ENCODE data around the gene CLINT1. TPM values are rescaled to one million over a fixed set of nuclear protein-coding genes. Genes with fewer than 3 reads are reported as not detected.

Gene CLINT1
- total RNA-seq, 2 experiments from 2014 or later: 64.9 to 68.6 TPM

DNA sequence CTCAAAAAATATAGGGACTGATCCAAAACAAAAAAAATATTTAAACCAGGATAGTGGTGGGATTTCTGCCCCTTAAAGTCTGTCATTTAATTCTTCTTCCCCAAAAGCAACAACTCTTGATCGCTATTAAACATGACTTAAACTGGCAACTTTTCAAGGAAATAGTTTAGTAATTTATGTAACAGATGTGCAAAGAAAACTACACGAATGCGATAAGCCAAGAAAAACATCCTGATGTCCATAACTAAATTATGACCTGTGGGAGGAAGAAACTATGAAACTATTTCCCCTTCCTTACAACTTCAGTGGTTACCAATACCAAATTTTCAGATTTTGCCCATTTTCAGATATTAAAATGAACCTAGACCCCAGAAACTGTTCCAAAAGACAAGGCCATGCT is 31.5 kb downstream of the CLINT1 start:
- Mint-ChIP-seq H3K4me1 (peaks cover 15% of the 10 kb centered on the region), H3K4me3 (no peak overlapping the region), H3K9me3 (no peaks in the 10 kb centered on the region), H3K36me3 (ENCODE audit: low read depth) (peaks cover 2% of the 10 kb centered on the region), H3K27me3 (no peaks in the 10 kb centered on the region), H3K27ac (no peak overlapping the region)
- DNase-seq: no peak
- POLR2A ChIA-PET: interaction anchor here (0.7 kb wide), 1 partner anchor 19 kb away, joined by 4 read pairs; no protein-coding TSS in a partner anchor
- CTCF ChIA-PET: interaction anchor here (1.3 kb wide), 1 partner anchor 65 kb away, joined by 3 read pairs; no protein-coding TSS in a partner anchor

DNA sequence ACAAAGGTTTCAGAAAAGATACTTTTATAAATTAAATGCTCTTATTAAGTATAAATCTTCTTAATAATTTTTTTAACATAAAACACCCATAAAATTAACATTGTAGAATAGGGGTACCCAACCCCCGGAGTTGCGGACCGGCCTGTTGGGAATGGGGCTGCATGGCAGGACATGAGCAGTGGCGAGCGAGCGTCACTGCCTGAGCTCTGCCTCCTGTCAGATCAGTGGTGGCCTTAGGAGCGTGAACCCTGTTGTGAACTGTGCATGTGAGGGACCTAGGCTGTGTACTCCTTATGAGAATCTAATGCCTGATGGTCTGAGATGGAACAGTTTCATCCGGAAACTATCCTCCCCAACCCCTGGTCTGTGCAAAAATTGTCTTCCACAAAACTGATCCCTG is 35.3 kb downstream of the CLINT1 start:
- Mint-ChIP-seq H3K4me1 (peaks cover 29% of the 10 kb centered on the region), H3K27ac (no peak overlapping the region), H3K9me3 (no peaks in the 10 kb centered on the region), H3K36me3 (ENCODE audit: low read depth) (peaks cover 11% of the 10 kb centered on the region), H3K4me3 (no peak overlapping the region), H3K27me3 (no peaks in the 10 kb centered on the region)
- ChIA-PET POLR2A (no interaction called here), CTCF (interaction anchor here (1.0 to 2.5 kb wide), 2 partner anchors 126 to 252 kb away, joined by 3 to 12 read pairs; no protein-coding TSS in a partner anchor)
- no peak for DNase-seq

DNA sequence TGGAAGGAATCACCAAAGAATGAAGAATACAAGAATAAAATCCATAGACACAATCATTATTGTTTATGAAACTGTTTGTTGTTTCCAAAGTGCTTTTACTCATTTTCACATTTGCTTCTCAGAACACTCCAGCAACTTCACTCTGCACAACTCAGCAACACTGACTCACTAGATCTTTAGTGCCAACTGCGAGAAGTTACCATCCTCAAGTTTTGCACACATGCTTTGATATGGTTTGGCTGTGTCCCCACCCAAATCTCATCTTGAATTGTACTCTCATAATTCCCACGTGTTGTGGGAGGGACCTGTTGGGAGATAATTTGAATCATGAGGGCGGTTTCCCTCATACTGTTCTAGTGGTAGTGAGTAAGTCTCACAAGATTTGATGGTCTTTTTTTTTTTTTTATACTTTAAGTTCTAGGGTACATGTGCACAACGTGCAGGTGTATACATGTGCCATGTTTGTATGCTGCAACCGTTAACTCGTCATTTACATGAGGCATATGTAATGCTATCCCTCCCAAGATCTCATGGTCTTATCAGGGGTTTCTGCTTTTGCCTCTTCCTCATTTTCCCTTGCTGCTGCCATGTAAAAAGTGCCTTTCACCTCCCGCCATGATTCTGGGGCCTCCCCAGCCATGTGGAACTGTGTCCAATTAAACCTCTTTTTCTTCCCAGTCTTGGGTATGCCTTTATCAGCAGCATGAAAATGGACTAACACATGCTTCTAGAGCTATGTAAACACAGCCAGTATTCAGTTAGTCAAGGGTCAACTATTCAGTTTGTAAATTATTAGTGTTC is 36.9 kb downstream of the CLINT1 start:
- Mint-ChIP-seq H3K27ac (no peak overlapping the region), H3K4me3 (no peak overlapping the region), H3K36me3 (ENCODE audit: low read depth) (peaks cover 17% of the 10 kb centered on the region), H3K9me3 (no peaks in the 10 kb centered on the region), H3K27me3 (no peaks in the 10 kb centered on the region), H3K4me1 (peaks cover 20% of the 10 kb centered on the region)
- no peak for DNase-seq
- POLR2A ChIA-PET: no interaction called here
- CTCF ChIA-PET: interaction anchor here (0.7 to 1.2 kb wide), 4 partner anchors 8 to 127 kb away, joined by 3 to 9 read pairs (median 4); no protein-coding TSS in a partner anchor

DNA sequence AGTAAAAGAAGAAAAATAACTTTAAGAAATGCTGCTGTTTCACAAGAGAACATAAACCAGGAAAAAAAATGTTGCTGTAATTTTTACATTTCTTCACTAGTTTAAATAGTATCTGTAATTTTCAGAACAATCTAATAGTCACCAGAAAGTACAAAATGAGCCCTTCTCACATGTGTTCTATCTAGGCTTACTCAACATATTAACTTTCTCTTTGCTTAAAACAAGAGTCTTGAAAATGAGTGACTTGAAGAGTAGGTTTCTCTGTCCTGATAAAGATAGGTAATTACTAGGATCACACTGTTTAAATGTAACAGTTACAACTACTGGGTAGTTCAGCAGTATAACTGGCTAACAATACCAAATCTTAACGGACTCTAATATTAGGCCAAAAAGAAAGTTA is 37.5 kb downstream of the CLINT1 start:
- ChIA-PET CTCF (no interaction called here), POLR2A (no interaction called here)
- DNase-seq: no peak
- Mint-ChIP-seq H3K27ac (no peak overlapping the region), H3K27me3 (no peaks in the 10 kb centered on the region), H3K36me3 (ENCODE audit: low read depth) (peaks cover 19% of the 10 kb centered on the region), H3K4me1 (peaks cover 20% of the 10 kb centered on the region), H3K4me3 (no peak overlapping the region), H3K9me3 (no peaks in the 10 kb centered on the region)

DNA sequence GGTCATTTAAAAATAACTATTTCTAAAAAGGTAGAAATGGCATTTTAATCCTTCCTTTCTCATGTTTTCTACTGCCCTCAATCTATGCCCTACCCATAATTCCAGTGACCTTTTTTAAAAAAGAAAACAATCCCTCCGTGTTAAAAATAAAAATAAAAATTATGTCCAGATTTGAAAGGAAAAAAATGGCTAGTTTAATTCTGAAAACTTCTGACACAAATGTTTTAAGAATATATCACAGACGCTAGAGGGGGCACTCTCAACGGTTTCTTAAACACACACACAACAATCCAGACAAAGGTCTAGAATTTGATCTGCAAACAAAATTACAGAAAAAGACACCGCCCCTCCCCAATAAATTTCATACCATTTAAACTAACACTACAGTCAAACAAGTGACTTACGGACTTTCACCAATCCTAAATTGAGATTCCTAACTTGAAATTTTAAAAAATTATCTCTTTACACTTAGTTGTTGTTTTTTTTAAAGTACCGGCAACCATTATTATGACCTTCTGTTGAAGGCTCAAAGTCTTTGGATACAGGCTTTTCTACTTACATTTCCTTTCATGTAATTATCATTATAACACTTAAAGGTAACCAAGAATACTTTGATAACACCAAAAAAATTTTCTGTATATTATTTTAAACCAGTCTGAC is 38.2 kb downstream of the CLINT1 start:
- peaks cover 19% of the 10 kb centered on the region for H3K36me3 Mint-ChIP-seq (ENCODE audit: low read depth)
- ChIA-PET CTCF (interaction anchor here (0.6 to 4.4 kb wide), 6 partner anchors 40 to 259 kb away, joined by 3 to 87 read pairs (median 4); no protein-coding TSS in a partner anchor), POLR2A (interaction anchor here (1.1 kb wide), 1 partner anchor 38 kb away, joined by 3 read pairs; the partner anchor contains the start of gene CLINT1)
- H3K4me3 Mint-ChIP-seq: no peak overlapping the region
- peaks cover 17% of the 10 kb centered on the region for H3K4me1 Mint-ChIP-seq
- H3K9me3 Mint-ChIP-seq: no peaks in the 10 kb centered on the region
- no peak overlapping the region for H3K27ac Mint-ChIP-seq
- no peaks in the 10 kb centered on the region for H3K27me3 Mint-ChIP-seq
- DNase-seq: no peak

DNA sequence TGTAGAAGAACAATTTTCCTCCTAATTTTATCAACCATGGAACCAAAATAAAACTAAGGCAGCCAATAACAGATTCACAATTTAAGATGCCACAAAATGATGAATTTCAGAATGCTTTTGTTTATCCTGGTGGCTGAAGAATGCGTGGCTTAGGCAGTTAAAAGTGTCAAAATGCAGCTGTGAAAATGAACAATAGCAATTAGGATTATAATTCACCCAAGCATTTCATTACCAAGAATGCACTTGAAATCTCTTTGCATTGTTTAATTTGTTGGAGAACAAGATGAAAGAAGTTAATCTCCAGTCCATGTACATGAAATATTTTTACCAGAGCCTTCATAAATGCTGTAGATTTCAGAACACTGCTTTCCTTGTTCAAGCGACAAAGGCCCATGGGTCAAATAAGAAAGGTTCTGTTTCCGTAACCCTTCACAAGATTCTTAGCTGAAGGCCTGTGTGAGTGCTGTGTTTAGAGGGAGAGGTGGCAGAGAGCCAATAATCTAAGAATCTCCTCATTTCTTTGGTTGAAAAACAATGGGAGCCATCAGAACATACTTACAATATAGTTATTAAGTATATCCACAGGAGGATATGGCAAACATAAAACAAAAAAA is 39.3 kb downstream of the CLINT1 start:
- H3K27ac Mint-ChIP-seq: no peak overlapping the region
- POLR2A ChIA-PET: interaction anchor here (0.5 to 1.1 kb wide), 3 partner anchors 13 to 44 kb away, joined by 3 to 4 read pairs (median 3); partner anchors contain the start of gene CLINT1

DNA sequence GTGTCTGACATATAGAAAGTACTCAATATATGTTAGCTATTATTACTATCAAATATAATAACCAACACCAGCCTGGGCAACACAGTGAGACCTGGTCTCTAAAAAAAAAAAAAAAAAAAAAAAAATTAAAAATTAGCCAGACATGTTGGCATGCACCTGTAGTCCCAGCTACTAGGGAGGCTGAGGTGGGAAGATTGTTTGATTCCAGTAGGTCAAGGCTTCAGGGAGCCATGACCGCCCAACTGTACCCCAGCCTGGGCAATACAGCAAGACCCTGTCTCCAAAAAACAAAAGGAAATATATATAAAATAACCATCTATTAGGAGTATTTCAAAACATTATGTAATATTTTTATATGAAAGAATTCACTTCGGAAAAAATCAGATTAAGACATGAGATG is 40.6 kb downstream of the CLINT1 start:
- Mint-ChIP-seq H3K4me1 (peaks cover 15% of the 10 kb centered on the region), H3K4me3 (no peak overlapping the region), H3K9me3 (no peaks in the 10 kb centered on the region), H3K27ac (no peak overlapping the region), H3K27me3 (no peaks in the 10 kb centered on the region), H3K36me3 (ENCODE audit: low read depth) (peaks cover 24% of the 10 kb centered on the region)
- POLR2A ChIA-PET: no interaction called here
- no peak for DNase-seq
- CTCF ChIA-PET: interaction anchor here (0.7 to 4.4 kb wide), 8 partner anchors 8 to 1510 kb away, joined by 3 to 87 read pairs (median 5); no protein-coding TSS in a partner anchor

More for the DNA sequence above, 39.3 kb downstream of the CLINT1 start:
- no peaks in the 10 kb centered on the region for H3K27me3 Mint-ChIP-seq
- CTCF ChIA-PET: interaction anchor here (0.9 to 4.4 kb wide), 6 partner anchors 35 to 175 kb away, joined by 3 to 87 read pairs (median 4); no protein-coding TSS in a partner anchor
- DNase-seq: no peak
- peaks cover 19% of the 10 kb centered on the region for H3K36me3 Mint-ChIP-seq (ENCODE audit: low read depth)
- no peaks in the 10 kb centered on the region for H3K9me3 Mint-ChIP-seq
- peaks cover 15% of the 10 kb centered on the region for H3K4me1 Mint-ChIP-seq
- H3K4me3 Mint-ChIP-seq: no peak overlapping the region

DNA sequence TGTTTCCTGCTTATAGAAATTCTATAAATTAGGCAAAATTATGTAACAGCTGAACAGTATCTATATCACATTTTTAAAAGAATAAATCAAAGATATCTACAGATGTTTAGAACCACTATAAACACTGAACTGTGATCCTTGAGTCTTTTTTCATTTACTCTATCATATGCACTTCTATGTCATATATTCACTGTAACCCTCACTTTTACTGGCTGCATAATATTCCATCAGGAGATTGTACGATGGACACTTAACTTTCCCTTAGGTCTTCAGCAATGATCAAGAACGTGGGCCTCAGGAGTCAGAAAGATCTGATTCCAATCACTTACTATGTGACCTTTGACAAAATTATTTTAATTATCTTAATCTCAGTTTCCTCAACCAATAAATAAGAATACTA is 41.0 kb downstream of the CLINT1 start:
- Mint-ChIP-seq H3K36me3 (ENCODE audit: low read depth) (peaks cover 27% of the 10 kb centered on the region), H3K27ac (no peak overlapping the region), H3K27me3 (no peaks in the 10 kb centered on the region), H3K9me3 (no peaks in the 10 kb centered on the region), H3K4me3 (no peak overlapping the region), H3K4me1 (peaks cover 15% of the 10 kb centered on the region)
- no peak for DNase-seq
- ChIA-PET POLR2A (no interaction called here), CTCF (interaction anchor here (0.7 to 4.4 kb wide), 12 partner anchors 8 to 1509 kb away, joined by 3 to 87 read pairs (median 5); no protein-coding TSS in a partner anchor)

DNA sequence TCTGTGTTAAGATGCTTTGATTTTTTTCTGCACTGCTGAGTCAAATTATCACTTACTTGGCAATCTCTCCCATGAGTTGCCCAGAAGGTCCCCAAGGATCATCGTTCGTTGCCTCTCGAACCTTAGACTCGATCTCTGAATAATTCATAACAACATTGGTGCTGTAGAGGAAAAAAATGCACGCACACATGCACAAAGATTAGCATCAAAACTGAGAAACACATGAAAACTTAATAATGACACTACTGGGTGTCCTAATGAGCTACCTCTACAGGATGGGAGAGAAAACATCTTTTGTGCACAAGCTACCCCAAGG is 41.6 kb downstream of the CLINT1 start:
- Mint-ChIP-seq H3K4me1 (peaks cover 13% of the 10 kb centered on the region), H3K27me3 (no peaks in the 10 kb centered on the region), H3K36me3 (ENCODE audit: low read depth) (peaks cover 29% of the 10 kb centered on the region), H3K4me3 (no peak overlapping the region), H3K27ac (no peak overlapping the region), H3K9me3 (no peaks in the 10 kb centered on the region)
- POLR2A ChIA-PET: no interaction called here
- no peak for DNase-seq
- CTCF ChIA-PET: interaction anchor here (0.7 to 4.4 kb wide), 19 partner anchors 9 to 1289 kb away, joined by 3 to 87 read pairs (median 4); no protein-coding TSS in a partner anchor

DNA sequence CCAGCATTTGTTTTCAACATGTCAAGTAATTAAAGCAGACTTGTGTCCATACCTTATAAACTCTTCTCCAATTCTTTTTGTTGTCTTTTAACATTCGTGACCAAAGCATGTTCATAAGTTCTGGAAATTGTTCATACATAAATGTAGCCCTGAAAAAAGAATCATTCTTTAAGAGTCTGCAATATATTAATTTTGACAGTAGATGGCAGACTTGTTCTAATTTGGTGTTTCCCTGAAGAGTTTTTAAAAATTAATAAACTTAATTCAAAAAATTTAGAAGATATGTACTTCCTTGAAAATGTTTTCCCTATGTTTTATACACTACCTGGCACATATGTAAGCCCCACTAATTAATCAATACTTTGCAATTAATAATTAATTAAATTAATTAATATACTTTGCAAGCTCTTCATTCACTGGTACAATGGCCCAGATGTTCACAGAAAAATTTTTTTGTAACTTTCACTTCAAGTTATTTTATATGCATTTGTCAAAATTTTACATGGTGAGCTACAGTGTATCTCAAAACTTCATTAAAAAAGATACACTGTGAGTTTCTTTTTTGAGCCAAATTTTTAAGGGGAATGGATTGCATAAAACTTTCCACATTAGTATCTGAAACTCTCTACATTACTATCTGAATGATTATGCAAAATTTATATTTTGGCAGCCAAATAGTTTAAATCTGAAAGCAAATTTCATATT is 42.1 kb downstream of the CLINT1 start:
- no peaks in the 10 kb centered on the region for H3K9me3 Mint-ChIP-seq
- ChIA-PET CTCF (interaction anchor here (0.7 to 4.4 kb wide), 17 partner anchors 9 to 1290 kb away, joined by 3 to 87 read pairs (median 4); no protein-coding TSS in a partner anchor), POLR2A (no interaction called here)
- no peak overlapping the region for H3K27ac Mint-ChIP-seq
- DNase-seq: no peak
- H3K27me3 Mint-ChIP-seq: no peaks in the 10 kb centered on the region
- no peak overlapping the region for H3K4me3 Mint-ChIP-seq
- H3K4me1 Mint-ChIP-seq: peaks cover 11% of the 10 kb centered on the region
- H3K36me3 Mint-ChIP-seq (ENCODE audit: low read depth): peaks cover 30% of the 10 kb centered on the region

DNA sequence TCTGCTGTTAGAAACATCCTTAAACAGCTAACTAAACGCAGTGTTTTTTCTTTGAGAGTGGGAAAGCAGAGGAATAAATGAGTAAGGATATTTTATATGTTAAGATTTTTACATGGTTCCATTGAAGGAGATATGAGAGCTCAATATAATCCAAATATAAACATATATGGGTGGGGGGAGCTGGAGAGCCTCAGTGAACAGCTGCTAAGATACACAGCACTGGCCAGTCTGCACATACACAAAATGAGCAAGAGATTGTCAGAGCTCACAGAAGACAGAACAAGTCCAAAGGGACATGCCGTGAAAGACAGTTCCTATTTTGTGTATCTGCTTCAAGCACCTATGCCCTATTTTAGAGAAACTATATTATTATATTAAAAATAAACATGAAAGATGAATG is 46.9 kb downstream of the CLINT1 start:
- H3K36me3 Mint-ChIP-seq (ENCODE audit: low read depth): peaks cover 38% of the 10 kb centered on the region
- H3K4me1 Mint-ChIP-seq: no peaks in the 10 kb centered on the region
- no peaks in the 10 kb centered on the region for H3K27me3 Mint-ChIP-seq
- POLR2A ChIA-PET: interaction anchor here (0.9 kb wide), 1 partner anchor 45 kb away, joined by 3 read pairs; no protein-coding TSS in a partner anchor
- no peak overlapping the region for H3K4me3 Mint-ChIP-seq
- H3K9me3 Mint-ChIP-seq: no peaks in the 10 kb centered on the region
- CTCF ChIA-PET: interaction anchor here (1.9 to 4.6 kb wide), 3 partner anchors 50 to 183 kb away, joined by 6 to 31 read pairs (median 16); no protein-coding TSS in a partner anchor
- DNase-seq: no peak
- H3K27ac Mint-ChIP-seq: no peak overlapping the region

DNA sequence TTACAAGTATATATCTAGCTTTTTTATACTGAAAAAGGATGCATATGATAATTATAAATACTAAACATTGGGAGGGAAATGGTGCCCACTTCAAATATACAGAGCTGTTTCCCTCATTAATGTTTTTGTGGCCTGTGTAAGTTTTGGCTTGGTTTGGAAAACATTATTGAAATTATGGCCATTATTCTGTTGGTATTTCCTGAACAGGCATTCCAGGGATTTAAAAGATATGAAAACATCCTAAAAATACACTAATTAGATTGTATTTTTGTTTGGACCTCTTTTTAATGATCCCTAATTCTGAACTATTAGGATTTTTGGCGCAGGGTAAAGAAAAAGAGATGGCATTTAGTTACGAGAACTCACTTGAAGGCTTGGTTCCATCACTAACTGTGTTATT is 50.9 kb downstream of the CLINT1 start:
- POLR2A ChIA-PET: interaction anchor here (0.8 kb wide), 1 partner anchor 19 kb away, joined by 4 read pairs; no protein-coding TSS in a partner anchor

More for the DNA sequence above, 50.9 kb downstream of the CLINT1 start:
- CTCF ChIA-PET: interaction anchor here (1.0 to 3.8 kb wide), 2 partner anchors 9 to 141 kb away, joined by 4 to 12 read pairs; no protein-coding TSS in a partner anchor
- Mint-ChIP-seq H3K27ac (no peak overlapping the region), H3K4me1 (no peaks in the 10 kb centered on the region), H3K9me3 (no peaks in the 10 kb centered on the region), H3K27me3 (no peaks in the 10 kb centered on the region), H3K36me3 (ENCODE audit: low read depth) (peaks cover 47% of the 10 kb centered on the region), H3K4me3 (no peak overlapping the region)
- DNase-seq: no peak
